ENCODE measurements around the gene CBLB.

DNA sequence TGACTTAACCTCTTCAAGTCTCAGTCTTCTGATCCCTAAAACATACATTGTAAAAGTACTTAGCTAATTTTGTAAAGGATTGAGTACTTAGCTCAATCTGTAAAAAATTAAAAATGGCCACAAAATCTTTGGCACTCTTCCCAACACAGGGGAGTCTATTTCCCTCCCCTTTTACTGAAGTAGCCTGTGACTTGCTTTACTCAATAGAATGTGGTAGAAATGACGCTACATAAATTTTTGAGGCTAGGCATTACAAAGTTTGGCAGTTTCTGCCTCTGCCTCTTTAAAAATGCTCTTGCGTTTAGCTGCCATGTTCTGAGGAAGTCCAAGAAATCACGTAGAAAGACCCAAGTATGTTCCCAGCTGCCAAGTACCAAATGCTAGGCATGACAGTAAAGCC lies 80.2 kb downstream of the CBLB start:
- TF ChIP-seq, protein P1, sequence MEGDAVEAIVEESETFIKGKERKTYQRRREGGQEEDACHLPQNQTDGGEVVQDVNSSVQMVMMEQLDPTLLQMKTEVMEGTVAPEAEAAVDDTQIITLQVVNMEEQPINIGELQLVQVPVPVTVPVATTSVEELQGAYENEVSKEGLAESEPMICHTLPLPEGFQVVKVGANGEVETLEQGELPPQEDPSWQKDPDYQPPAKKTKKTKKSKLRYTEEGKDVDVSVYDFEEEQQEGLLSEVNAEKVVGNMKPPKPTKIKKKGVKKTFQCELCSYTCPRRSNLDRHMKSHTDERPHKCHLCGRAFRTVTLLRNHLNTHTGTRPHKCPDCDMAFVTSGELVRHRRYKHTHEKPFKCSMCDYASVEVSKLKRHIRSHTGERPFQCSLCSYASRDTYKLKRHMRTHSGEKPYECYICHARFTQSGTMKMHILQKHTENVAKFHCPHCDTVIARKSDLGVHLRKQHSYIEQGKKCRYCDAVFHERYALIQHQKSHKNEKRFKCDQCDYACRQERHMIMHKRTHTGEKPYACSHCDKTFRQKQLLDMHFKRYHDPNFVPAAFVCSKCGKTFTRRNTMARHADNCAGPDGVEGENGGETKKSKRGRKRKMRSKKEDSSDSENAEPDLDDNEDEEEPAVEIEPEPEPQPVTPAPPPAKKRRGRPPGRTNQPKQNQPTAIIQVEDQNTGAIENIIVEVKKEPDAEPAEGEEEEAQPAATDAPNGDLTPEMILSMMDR (conservative IDR thresholded peaks at IDR 0.05 in 1 of 2, IDR thresholded peaks at IDR 0.05 in 1 of 2; ENCODE audit: low read depth in 1 of 2, low read length in 2 of 2) = no peak
- no peak for TF ChIP-seq EZH2 (IDR thresholded peaks at IDR 0.05; ENCODE audit: low read length, missing control alignments)
